Liver (tissue), 9 donors: Measurements from ENCODE around the gene OARD1. TPM values are rescaled to one million over a fixed set of nuclear protein-coding genes. Genes with fewer than 3 reads are reported as not detected.
A peak's percentile ranks its signal among the peaks of the same experiment; 100 is the strongest.

Experiments
- DNase-seq: peaks from one replicate; pipeline ENCODE4 v3.0.0-alpha.2; 2017; ENCODE audit warnings: low spot score
- H3K27ac ChIP-seq, 2 donors: one replicate each; pipeline ENCODE4 v1.7.0; 2013; ENCODE audit warnings: inconsistent platforms in 2 of 2, low read length in 2 of 2, control low read depth in 1 of 2, low read depth in 1 of 2, mild to moderate bottlenecking in 1 of 2
- H3K27me3 ChIP-seq, 4 donors: one replicate each; pipeline versions ENCODE4 v1.6.1 to v1.7.0; 2013; ENCODE audit warnings: low read length in 3 of 4, inconsistent platforms in 1 of 4, mild to moderate bottlenecking in 1 of 4, moderate library complexity in 1 of 4; ENCODE audit not compliant: control insufficient read depth in 4 of 4, insufficient read depth in 4 of 4
- H3K36me3 ChIP-seq, 4 donors: one replicate each; pipeline versions ENCODE4 v1.6.1 to v1.7.0; 2013; ENCODE audit warnings: low read length in 3 of 4, mild to moderate bottlenecking in 3 of 4, low read depth in 1 of 4, moderate library complexity in 1 of 4; ENCODE audit not compliant: control insufficient read depth in 4 of 4, insufficient read depth in 3 of 4
- H3K4me1 ChIP-seq, 4 donors: one replicate each; pipeline versions ENCODE4 v1.6.1 to v1.7.0; 2013; ENCODE audit warnings: low read length in 3 of 4, mild to moderate bottlenecking in 3 of 4, moderate library complexity in 1 of 4; ENCODE audit not compliant: control insufficient read depth in 4 of 4, insufficient read depth in 4 of 4
- H3K4me3 ChIP-seq, 3 donors: one replicate each; pipeline versions ENCODE4 v1.6.1 to v1.7.0; 2013; ENCODE audit warnings: low read length in 3 of 3, control low read depth in 1 of 3, low read depth in 1 of 3, mild to moderate bottlenecking in 1 of 3
- H3K9ac ChIP-seq, 2 donors: one replicate each; pipeline ENCODE4 v1.7.0; 2013; ENCODE audit warnings: low read length in 2 of 2, mild to moderate bottlenecking in 2 of 2, moderate library complexity in 2 of 2, control low read depth in 1 of 2, low read depth in 1 of 2
- H3K9me3 ChIP-seq, 4 donors: one replicate each; pipeline versions ENCODE4 v1.6.1 to v1.7.0; 2013; ENCODE audit warnings: low read length in 3 of 4; ENCODE audit not compliant: control insufficient read depth in 4 of 4
- FOXA1 ChIP-seq: IDR thresholded peaks from 2 replicates; pipeline ENCODE4 v1.6.1; 2016; ENCODE audit warnings: antibody characterized with exemption
- FOXA2 ChIP-seq: IDR thresholded peaks from 2 replicates; pipeline ENCODE4 v1.6.1; 2016; ENCODE audit warnings: antibody characterized with exemption
- GABPA ChIP-seq, 2 donors: IDR thresholded peaks in 1 of 2; conservative IDR thresholded peaks in 1 of 2; 2 replicates each; pipeline ENCODE4 v1.6.1; 2016; ENCODE audit warnings: antibody characterized with exemption in 2 of 2, mild to moderate bottlenecking in 1 of 2, moderate library complexity in 1 of 2
- HNF4G ChIP-seq: IDR thresholded peaks from 2 replicates; pipeline ENCODE4 v1.6.1; 2016; ENCODE audit warnings: antibody characterized with exemption
- MAX ChIP-seq: IDR thresholded peaks from 2 replicates; pipeline ENCODE4 v1.6.1; 2016; ENCODE audit warnings: antibody characterized with exemption
- RAD21 ChIP-seq, 2 donors: IDR thresholded peaks; 2 replicates each; pipeline ENCODE4 v1.6.1; 2016; ENCODE audit warnings: antibody characterized with exemption in 2 of 2, mild to moderate bottlenecking in 2 of 2
- REST ChIP-seq: IDR thresholded peaks from 2 replicates; pipeline ENCODE4 v1.6.1; 2016; ENCODE audit warnings: antibody characterized with exemption, mild to moderate bottlenecking
- RXRA ChIP-seq, 2 donors: IDR thresholded peaks; 2 replicates each; pipeline ENCODE4 v1.6.1; 2017 to 2018; ENCODE audit warnings: antibody characterized with exemption in 2 of 2, mild to moderate bottlenecking in 1 of 2
- SP1 ChIP-seq: IDR thresholded peaks from 2 replicates; pipeline ENCODE4 v1.6.1; 2018; ENCODE audit warnings: antibody characterized with exemption, mild to moderate bottlenecking
- TAF1 ChIP-seq: conservative IDR thresholded peaks from 2 replicates; pipeline ENCODE4 v1.6.1; 2016; ENCODE audit warnings: antibody characterized with exemption, mild to moderate bottlenecking
- YY1 ChIP-seq: IDR thresholded peaks from 2 replicates; pipeline ENCODE4 v1.6.1; 2016; ENCODE audit warnings: antibody characterized with exemption, mild to moderate bottlenecking
- ZBTB33 ChIP-seq: IDR thresholded peaks from 2 replicates; pipeline ENCODE4 v1.6.1; 2016; ENCODE audit warnings: antibody characterized with exemption
- WGBS: extraction: QIAGEN DNeasy Blood & Tissue Kit; methylation state at CpG from one replicate; pipeline ENCODE4 v1.1.7; 2013; 5-methylcytosine and 5-hydroxymethylcytosine counted together
- polyA plus RNA-seq, 2 donors: library from polyadenylated mRNA; stranded (reverse) in 1 of 2; unstranded in 1 of 2; fragments of 200-250 nt in 1 of 2; fragments of >200 nt in 1 of 2; fragmentation: Nextera tagmentation in 1 of 2; extraction: Ambion mirVana in 1 of 2; gene quantifications; one replicate each; pipeline versions ENCODE4 v1.2.1 to v1.2.3, GENCODE V29; 2013 to 2015
- total RNA-seq, 2 donors: library from RNA; depleted of rRNA; stranded (reverse); fragments of >200 nt; gene quantifications; one replicate each; pipeline ENCODE4 v1.2.3, GENCODE V29; 2014
- donor health status: healthy.
- donor health status: healthy.
- donor health status: healthy.
- donor health status: healthy.
- donor health status: healthy.

The OARD1 gene
- total and polyA plus RNA-seq, 4 donors: 20.1 to 28.6 (median 23.0) TPM

- TF ChIP-seq RXRA (IDR thresholded peaks at IDR 0.05): peak in 1 of 2 donors; percentile 11
Measured at GRCh38 chr6:41090841-41091761, 18.9 kb upstream of the OARD1 start (continued).

GRCh38 chr6:41088451-41088850 is 16.3 kb upstream of the OARD1 start:
- peaks cover 12 to 52% (median 30%) of the 10 kb centered on the region in 4 donors for H3K36me3 ChIP-seq
- no peak for DNase-seq
- no peak overlapping the region for H3K9ac ChIP-seq
- peaks cover 5 to 18% (median 10%) of the 10 kb centered on the region in 4 donors for H3K4me1 ChIP-seq
- no peaks in the 10 kb centered on the region for H3K27me3 ChIP-seq
- no peak overlapping the region for H3K27ac ChIP-seq
- WGBS: 95% methylated on average over 4 of the region's 4 CpGs
- no peak for TF ChIP-seq FOXA2
- TF ChIP-seq RAD21 (IDR thresholded peaks at IDR 0.05): no peak
- no peak for TF ChIP-seq ZBTB33
- no peak for TF ChIP-seq REST
- TF ChIP-seq YY1: no peak
- no peak for TF ChIP-seq MAX
- TF ChIP-seq FOXA1: no peak
- no peak for TF ChIP-seq GABPA (IDR thresholded peaks at IDR 0.05 in 1 of 2, conservative IDR thresholded peaks at IDR 0.05 in 1 of 2)
- H3K9me3 ChIP-seq: no peaks in the 10 kb centered on the region
- H3K4me3 ChIP-seq: no peak overlapping the region

- peaks cover 15 to 33% (median 24%) of the 10 kb centered on the region in 4 donors for H3K36me3 ChIP-seq
- no peak overlapping the region for H3K4me3 ChIP-seq
- H3K27ac ChIP-seq: no peak overlapping the region
- H3K4me1 ChIP-seq: peaks cover under 1 to 3% (median 2%) of the 10 kb centered on the region in 4 donors
- no peak for DNase-seq
- no peaks in the 10 kb centered on the region for H3K27me3 ChIP-seq
- TF ChIP-seq SP1: no peak
- TF ChIP-seq REST: no peak
- no peak for TF ChIP-seq ZBTB33
- TF ChIP-seq TAF1: no peak
- TF ChIP-seq HNF4G: no peak
- H3K9me3 ChIP-seq: no peaks in the 10 kb centered on the region
- no peak overlapping the region for H3K9ac ChIP-seq
Measured at GRCh38 chr6:41085182-41085581, 13.0 kb upstream of the OARD1 start.
